Mesothelial cell of epicardium (in vitro differentiated cells): ENCODE data around the gene SPAG16. TPM values are rescaled to one million over a fixed set of nuclear protein-coding genes. Genes with fewer than 3 reads are reported as not detected.
A peak's percentile ranks its signal among the peaks of the same experiment; 100 is the strongest.
"Not testable (repeated sequence)": the region's sequence is repeated elsewhere in the genome, so short reads cannot be mapped to it uniquely, and the experiment has no call there.

Experiments
- DNase-seq, 2 experiments: peaks; one replicate each; pipeline ENCODE4 v3.0.0; 2021; ENCODE audit warnings: low spot score in 2 of 2; ENCODE audit not compliant: unreplicated experiment in 2 of 2
- H3K27ac Mint-ChIP-seq: 2 replicates; pipeline ENCODE4 v1.8.0; 2021; ENCODE audit warnings: mixed read lengths
- H3K27me3 Mint-ChIP-seq: 2 replicates; pipeline ENCODE4 v1.8.0; 2021; ENCODE audit warnings: low read depth, mixed read lengths
- H3K36me3 Mint-ChIP-seq: 2 replicates; pipeline ENCODE4 v1.8.0; 2021; ENCODE audit warnings: mixed read lengths
- H3K4me1 Mint-ChIP-seq: 2 replicates; pipeline ENCODE4 v1.8.0; 2021; ENCODE audit warnings: mixed read lengths
- H3K4me3 Mint-ChIP-seq: 2 replicates; pipeline ENCODE4 v1.8.0; 2021; ENCODE audit warnings: mild to moderate bottlenecking, moderate library complexity, mixed read lengths
- H3K9me3 Mint-ChIP-seq: 2 replicates; pipeline ENCODE4 v1.8.0; 2021; ENCODE audit warnings: mixed read lengths
- CTCF ChIP-seq: fragments of 200-600 bp; sonication (generic); IDR thresholded peaks from one replicate; pipeline ENCODE4 v1.5.0; 2021; ENCODE audit warnings: antibody characterized with exemption; ENCODE audit not compliant: unreplicated experiment
- total RNA-seq: library from RNA; stranded (reverse); gene quantifications from 3 replicates; pipeline ENCODE4 v1.2.1, GENCODE V29; 2021

Gene SPAG16
- total RNA-seq, 1 donor from 2014 or later = 35.1 TPM

GRCh38 chr2:213274143-213274542, 10.1 kb upstream of the SPAG16 start:
- H3K27ac Mint-ChIP-seq = no peak overlapping the region
- H3K36me3 Mint-ChIP-seq = peaks cover 12% of the 10 kb centered on the region
- H3K27me3 Mint-ChIP-seq = no peaks in the 10 kb centered on the region
- no peak for TF ChIP-seq CTCF
- peaks cover 20% of the 10 kb centered on the region for H3K9me3 Mint-ChIP-seq
- H3K4me1 Mint-ChIP-seq = peaks cover 4% of the 10 kb centered on the region
- DNase-seq = no peak
- H3K4me3 Mint-ChIP-seq = no peak overlapping the region

GRCh38 chr2:213275265-213275664, 9.0 kb upstream of the SPAG16 start:
- Mint-ChIP-seq H3K36me3 (peaks cover 13% of the 10 kb centered on the region), H3K27me3 (no peaks in the 10 kb centered on the region), H3K27ac (no peak overlapping the region), H3K4me3 (no peak overlapping the region), H3K4me1 (peaks cover 5% of the 10 kb centered on the region), H3K9me3 (peaks cover 25% of the 10 kb centered on the region)
- no peak for DNase-seq
- TF ChIP-seq CTCF = no peak

GRCh38 chr2:213277134-213277533, 7.1 kb upstream of the SPAG16 start:
- H3K4me3 Mint-ChIP-seq, DNase-seq, H3K27ac Mint-ChIP-seq, H3K27me3 Mint-ChIP-seq, H3K4me1 Mint-ChIP-seq: not testable (repeated sequence)
- Mint-ChIP-seq H3K9me3 (peaks cover 25% of the 10 kb centered on the region), H3K36me3 (peaks cover 13% of the 10 kb centered on the region)

GRCh38 chr2:213279116-213279620, 5.1 kb upstream of the SPAG16 start:
- no peak overlapping the region for H3K4me3 Mint-ChIP-seq
- no peak for TF ChIP-seq CTCF
- H3K4me1 Mint-ChIP-seq = peaks cover 17% of the 10 kb centered on the region
- H3K36me3 Mint-ChIP-seq = peaks cover 13% of the 10 kb centered on the region
- H3K9me3 Mint-ChIP-seq = peaks cover 25% of the 10 kb centered on the region
- peak overlapping the region; percentile 49 for H3K27ac Mint-ChIP-seq
- DNase-seq = no peak
- H3K27me3 Mint-ChIP-seq = no peaks in the 10 kb centered on the region

GRCh38 chr2:213279971-213280370, 4.3 kb upstream of the SPAG16 start:
- TF ChIP-seq CTCF = no peak
- Mint-ChIP-seq H3K36me3 (peaks cover 13% of the 10 kb centered on the region), H3K4me1 (peaks cover 17% of the 10 kb centered on the region), H3K4me3 (no peak overlapping the region), H3K27me3 (no peaks in the 10 kb centered on the region), H3K27ac (no peak overlapping the region), H3K9me3 (peaks cover 25% of the 10 kb centered on the region)
- no peak for DNase-seq

GRCh38 chr2:213281156-213281555, 3.1 kb upstream of the SPAG16 start:
- Mint-ChIP-seq H3K36me3 (peaks cover 13% of the 10 kb centered on the region), H3K27me3 (no peaks in the 10 kb centered on the region), H3K27ac (no peak overlapping the region), H3K4me1 (peaks cover 29% of the 10 kb centered on the region), H3K4me3 (no peak overlapping the region), H3K9me3 (peaks cover 21% of the 10 kb centered on the region)
- TF ChIP-seq CTCF = no peak
- no peak for DNase-seq
